Upper lobe of left lung (tissue), 6 donors: Measurements from ENCODE around the gene UBAC2. TPM values are rescaled to one million over a fixed set of nuclear protein-coding genes. Genes with fewer than 3 reads are reported as not detected.

Source experiments
- ATAC-seq, 2 donors: fragments of 200-7000 bp; cut with Tn5 transposase; one replicate each; pipeline ENCODE4 v1.9.1; 2022; ENCODE audit warnings: mild to moderate bottlenecking in 2 of 2, moderate library complexity in 2 of 2; ENCODE audit not compliant: low FRiP score in 2 of 2
- DNase-seq, 2 donors: peaks; one replicate each; pipeline ENCODE4 v3.0.0-alpha.2; 2019 to 2020
- H3K27ac ChIP-seq, 4 donors: fragments of 200-600 bp; sonication (generic); one replicate each; pipeline ENCODE4 v1.5.1; 2016 to 2019
- H3K27me3 ChIP-seq, 4 donors: fragments of 200-600 bp; sonication (generic); one replicate each; pipeline ENCODE4 v1.5.1; 2017 to 2019
- H3K36me3 ChIP-seq, 4 donors: fragments of 200-600 bp; sonication (generic); one replicate each; pipeline ENCODE4 v1.5.1; 2016 to 2019
- H3K4me1 ChIP-seq, 4 donors: fragments of 200-600 bp; sonication (generic); one replicate each; pipeline ENCODE4 v1.5.1; 2018 to 2019
- H3K4me3 ChIP-seq, 4 donors: fragments of 200-600 bp; sonication (generic); one replicate each; pipeline ENCODE4 v1.5.1; 2017 to 2019; ENCODE audit warnings: mild to moderate bottlenecking in 2 of 4, moderate library complexity in 1 of 4
- H3K9me3 ChIP-seq, 4 donors: fragments of 200-600 bp; sonication (generic); one replicate each; pipeline ENCODE4 v1.5.1; 2018 to 2019
- EP300 ChIP-seq, 4 donors: sonication (generic); formaldehyde crosslinking; IDR thresholded peaks; one replicate each; pipeline ENCODE4 v1.5.1; 2017; ENCODE audit warnings: antibody characterized with exemption in 4 of 4, control low read depth in 2 of 4
- POLR2A ChIP-seq, 4 donors: fragments of 450-650 bp; IDR thresholded peaks; one replicate each; pipeline ENCODE4 v1.5.1; 2016 to 2017; ENCODE audit warnings: antibody characterized with exemption in 4 of 4, mild to moderate bottlenecking in 2 of 4
- POLR2AphosphoS5 ChIP-seq, 2 donors: sonication (generic); formaldehyde crosslinking; IDR thresholded peaks; one replicate each; pipeline ENCODE4 v1.5.1; 2017; ENCODE audit warnings: antibody characterized with exemption in 2 of 2
- WGBS, 2 donors: methylation state at CpG; one replicate each; pipeline ENCODE4 v1.1.5; 2017 to 2018; 5-methylcytosine and 5-hydroxymethylcytosine counted together
- total RNA-seq, 6 donors: library from RNA; depleted of rRNA in 4 of 6; stranded (reverse); fragments of >200 nt in 4 of 6; gene quantifications; one replicate each; pipeline versions ENCODE4 v1.1.0 to v1.2.1, GENCODE V29; 2016 to 2021
- TF ChIP-seq, protein P1 (sequence below), 6 experiments: fragments of 450-650 bp in 4 of 6; fragments of 200-600 bp in 2 of 6; sonication (generic) in 2 of 6; IDR thresholded peaks; one replicate each; pipeline ENCODE4 v1.5.1; 2016 to 2019; ENCODE audit warnings: antibody characterized with exemption in 6 of 6
- donor health status: DM: no; HTN: no; CAD: no; lungs with moderate emphysema.
- donor health status: DM: no; HTN: yes; CAD: no; lungs with severe emphysema.

Gene UBAC2
- total RNA-seq, 6 donors from 2014 or later, result 29.3 to 55.5 (median 47.7) TPM

DNA sequence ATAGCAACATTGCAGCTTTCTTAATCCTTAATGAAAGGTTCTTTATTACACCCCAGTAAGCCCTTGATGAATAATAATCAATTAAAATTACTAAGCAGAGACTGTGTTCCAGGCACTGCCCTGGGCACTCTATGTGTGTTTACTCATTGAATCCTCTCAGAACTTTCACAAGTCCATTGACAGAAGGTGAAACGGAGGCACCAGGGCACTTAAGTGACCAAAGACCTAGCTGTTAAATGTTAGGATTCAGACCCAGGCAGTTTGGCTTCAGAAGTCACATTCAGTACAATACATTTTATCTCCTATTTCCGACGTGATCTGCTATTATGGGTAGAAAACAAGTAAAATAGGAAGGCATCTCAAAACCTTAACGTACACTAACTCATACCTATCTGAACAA is 103.9 kb downstream of the UBAC2 start:
- TF ChIP-seq, protein P1, sequence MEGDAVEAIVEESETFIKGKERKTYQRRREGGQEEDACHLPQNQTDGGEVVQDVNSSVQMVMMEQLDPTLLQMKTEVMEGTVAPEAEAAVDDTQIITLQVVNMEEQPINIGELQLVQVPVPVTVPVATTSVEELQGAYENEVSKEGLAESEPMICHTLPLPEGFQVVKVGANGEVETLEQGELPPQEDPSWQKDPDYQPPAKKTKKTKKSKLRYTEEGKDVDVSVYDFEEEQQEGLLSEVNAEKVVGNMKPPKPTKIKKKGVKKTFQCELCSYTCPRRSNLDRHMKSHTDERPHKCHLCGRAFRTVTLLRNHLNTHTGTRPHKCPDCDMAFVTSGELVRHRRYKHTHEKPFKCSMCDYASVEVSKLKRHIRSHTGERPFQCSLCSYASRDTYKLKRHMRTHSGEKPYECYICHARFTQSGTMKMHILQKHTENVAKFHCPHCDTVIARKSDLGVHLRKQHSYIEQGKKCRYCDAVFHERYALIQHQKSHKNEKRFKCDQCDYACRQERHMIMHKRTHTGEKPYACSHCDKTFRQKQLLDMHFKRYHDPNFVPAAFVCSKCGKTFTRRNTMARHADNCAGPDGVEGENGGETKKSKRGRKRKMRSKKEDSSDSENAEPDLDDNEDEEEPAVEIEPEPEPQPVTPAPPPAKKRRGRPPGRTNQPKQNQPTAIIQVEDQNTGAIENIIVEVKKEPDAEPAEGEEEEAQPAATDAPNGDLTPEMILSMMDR (IDR thresholded peaks at IDR 0.05), result no peak
- TF ChIP-seq POLR2A (IDR thresholded peaks at IDR 0.05) (no peak), EP300 (IDR thresholded peaks at IDR 0.05) (no peak), POLR2AphosphoS5 (IDR thresholded peaks at IDR 0.05) (no peak)
- 76 to 85% methylated on average over 4 of the region's 4 CpGs for WGBS, 2 donors
- H3K27me3 ChIP-seq, result no peaks in the 10 kb centered on the region
- H3K36me3 ChIP-seq, result no peaks in the 10 kb centered on the region
- H3K4me3 ChIP-seq, result peak overlapping the region in 2 of 4 donors; percentile 17 to 35
- ATAC-seq (no peak), DNase-seq (no peak)
- H3K27ac ChIP-seq, result peak overlapping the region in 2 of 4 donors; percentile 27 to 77
- H3K4me1 ChIP-seq, result peaks cover 0 to 10% (median 5%) of the 10 kb centered on the region in 4 donors
- H3K9me3 ChIP-seq, result no peaks in the 10 kb centered on the region

DNA sequence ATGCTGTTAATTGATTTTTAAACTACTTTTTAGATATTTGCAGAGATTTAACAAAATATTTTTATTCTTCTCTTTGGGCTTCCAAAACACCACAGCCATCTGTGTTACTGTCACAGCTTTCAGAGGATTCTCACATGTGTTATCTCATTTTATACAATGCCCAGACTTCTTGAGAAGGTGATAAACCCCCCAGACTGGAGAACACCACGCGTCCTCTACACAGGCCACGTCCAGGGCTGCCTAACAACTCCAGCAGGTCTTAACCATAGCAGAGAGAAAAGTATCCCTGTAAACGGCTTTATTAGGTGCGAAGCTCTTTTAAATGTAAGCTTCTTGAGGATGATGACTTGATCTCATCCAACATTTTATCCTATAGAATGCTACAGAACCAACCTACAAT is 104.5 kb downstream of the UBAC2 start:
- H3K4me1 ChIP-seq, result peaks cover 0 to 10% (median 5%) of the 10 kb centered on the region in 4 donors
- no peak for DNase-seq
- H3K4me3 ChIP-seq, result peak overlapping the region in 3 of 4 donors; percentile 21 to 35 (median 31)
- ATAC-seq, result no peak
- no peaks in the 10 kb centered on the region for H3K9me3 ChIP-seq
- 68 to 87% methylated on average over 5 of the region's 5 CpGs for WGBS, 2 donors
- H3K36me3 ChIP-seq, result no peaks in the 10 kb centered on the region
- H3K27ac ChIP-seq, result peak overlapping the region in 3 of 4 donors; percentile 14 to 77 (median 27)
- TF ChIP-seq, protein P1 (IDR thresholded peaks at IDR 0.05), result no peak
- no peaks in the 10 kb centered on the region for H3K27me3 ChIP-seq

DNA sequence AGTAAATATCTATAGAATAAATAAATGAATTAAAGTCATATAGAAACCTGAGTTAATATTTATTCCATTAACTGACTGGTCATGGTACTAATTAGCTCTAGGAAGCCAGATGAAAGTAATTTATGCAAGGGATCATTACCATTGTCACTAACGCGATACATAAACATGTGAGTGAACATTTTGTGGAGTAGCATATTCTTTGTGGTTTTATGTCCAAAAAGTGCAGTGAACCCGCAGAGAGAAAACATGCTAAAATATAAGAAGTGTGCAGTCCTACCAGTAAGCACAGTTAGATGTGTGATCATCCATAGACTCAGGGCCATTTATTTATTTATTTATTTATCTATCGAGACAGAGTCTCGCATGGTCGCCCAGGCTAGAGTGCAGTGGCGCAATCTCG is 104.9 kb downstream of the UBAC2 start:
- no peaks in the 10 kb centered on the region for H3K9me3 ChIP-seq
- peak overlapping the region in 3 of 4 donors; percentile 14 to 77 (median 61) for H3K27ac ChIP-seq
- ATAC-seq (no peak), DNase-seq (no peak)
- no peaks in the 10 kb centered on the region for H3K27me3 ChIP-seq
- 88 to 90% methylated on average over 8 of the region's 8 CpGs for WGBS, 2 donors
- H3K4me1 ChIP-seq, result peaks cover 0 to 10% (median 5%) of the 10 kb centered on the region in 4 donors
- no peaks in the 10 kb centered on the region for H3K36me3 ChIP-seq
- no peak for TF ChIP-seq EP300 (IDR thresholded peaks at IDR 0.05)
- TF ChIP-seq POLR2A (IDR thresholded peaks at IDR 0.05), result no peak
- TF ChIP-seq, protein P1 (IDR thresholded peaks at IDR 0.05), result no peak
- TF ChIP-seq POLR2AphosphoS5 (IDR thresholded peaks at IDR 0.05), result no peak
- H3K4me3 ChIP-seq, result peak overlapping the region in 3 of 4 donors; percentile 21 to 35 (median 31)

- 20 to 42% methylated on average over 4 of the region's 4 CpGs for WGBS, 2 donors
- no peak for DNase-seq
- H3K4me3 ChIP-seq, result peak within 1 kb of the TSS in 3 of 4 donors; percentile 21 to 35 (median 31)
- no peaks in the 10 kb centered on the region for H3K9me3 ChIP-seq
- peak within 1 kb of the TSS in 3 of 4 donors; percentile 45 to 77 (median 61) for H3K27ac ChIP-seq
- ATAC-seq, result peak; percentile 52 to 70
- TF ChIP-seq POLR2AphosphoS5 (IDR thresholded peaks at IDR 0.05), result peak in 1 of 2 donors; percentile 48
- TF ChIP-seq, protein P1 (IDR thresholded peaks at IDR 0.05), result no peak
- peak in 2 of 4 donors; percentile 61 to 80 for TF ChIP-seq POLR2A (IDR thresholded peaks at IDR 0.05)
- peak in 1 of 4 donors; percentile 1 for TF ChIP-seq EP300 (IDR thresholded peaks at IDR 0.05)
- peaks cover 0 to 16% (median 7%) of the 10 kb centered on the region in 4 donors for H3K4me1 ChIP-seq
- no peaks in the 10 kb centered on the region for H3K27me3 ChIP-seq
- no peaks in the 10 kb centered on the region for H3K36me3 ChIP-seq
Measured at GRCh38 chr13:99307247-99307646, 106.6 kb downstream of the UBAC2 start, which contains the start of gene GPR183. Gene GPR183, minus strand, starts transcription at chr13:99307399. Its CDS starts 11,254 bp downstream, at chr13:99296145.
